HuH-7.5 (cell line): ENCODE data around the gene GHRHR.

Source experiments
- DNase-seq: peaks from one replicate; pipeline ENCODE4 v3.0.0; 2011; ENCODE audit warnings: low spot score

Gene GHRHR

GRCh38 chr7:30963842-30964241, at the start of gene GHRHR:
GHRHR (plus strand) TSS chr7:30963953; CDS start chr7:30964069, 116 bp downstream.
- DNase-seq = no peak

GRCh38 chr7:30914596-30914995, 49.2 kb upstream of the GHRHR start:
- no peak for DNase-seq

- no peak for DNase-seq
These were observed 48.6 kb upstream of the GHRHR start for GRCh38 chr7:30915005-30915601.

DNA sequence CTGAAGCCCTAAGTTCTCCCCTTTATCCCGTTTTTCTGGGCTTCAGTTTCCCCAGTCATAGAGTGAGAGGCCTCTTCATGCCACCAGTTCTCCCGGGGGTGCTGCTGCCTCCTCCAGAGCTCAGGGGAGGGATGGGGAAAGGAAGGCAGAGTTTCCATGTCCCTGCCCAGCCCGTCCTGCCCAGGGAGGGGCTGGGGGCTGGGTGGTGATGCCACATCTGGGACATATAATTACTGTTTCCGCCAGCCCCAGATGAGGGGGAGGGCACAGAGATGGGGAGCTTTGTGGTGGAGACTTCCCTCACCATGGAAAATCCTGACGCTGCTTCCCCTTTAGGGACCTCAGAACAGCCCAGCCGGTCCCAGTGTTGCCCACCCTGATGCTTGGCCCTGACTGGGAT, 48.0 kb upstream of the GHRHR start:
- DNase-seq = no peak

- DNase-seq = no peak
These were observed 47.5 kb upstream of the GHRHR start for GRCh38 chr7:30916255-30916654.

- no peak for DNase-seq
These were observed 47.0 kb upstream of the GHRHR start for GRCh38 chr7:30916767-30917166.

DNA sequence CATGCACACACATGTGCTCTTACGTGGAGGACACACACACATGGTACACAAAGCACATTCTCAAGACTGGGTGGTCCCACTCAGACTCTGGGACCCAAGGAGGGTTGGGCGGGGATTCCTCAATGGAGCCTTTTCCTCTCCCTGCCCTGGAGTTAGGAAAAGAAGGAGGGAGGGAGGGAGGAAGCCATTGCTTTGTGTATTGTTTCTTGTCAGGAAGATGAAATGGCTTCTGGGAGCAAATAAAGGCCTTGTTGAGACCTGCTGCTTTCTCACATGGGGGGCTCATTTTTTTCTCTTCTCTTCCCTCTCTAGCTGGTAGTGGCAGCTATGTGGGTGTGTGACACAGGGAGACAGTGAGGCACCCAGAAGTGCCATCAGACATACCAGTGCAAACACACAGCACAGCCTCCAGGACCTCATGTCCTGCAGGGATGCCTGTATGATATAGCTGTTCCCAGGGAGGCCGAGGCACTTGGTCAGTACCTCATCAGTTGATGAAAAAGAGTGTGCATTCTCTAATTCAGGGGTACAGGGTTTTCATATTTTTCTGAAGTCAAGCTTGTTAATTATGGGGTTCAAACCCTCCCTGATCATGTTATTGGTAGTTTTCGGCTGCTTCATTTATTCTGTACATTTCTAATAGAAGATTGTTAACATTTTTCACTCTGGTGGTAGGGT, 46.4 kb upstream of the GHRHR start:
- DNase-seq = no peak

DNA sequence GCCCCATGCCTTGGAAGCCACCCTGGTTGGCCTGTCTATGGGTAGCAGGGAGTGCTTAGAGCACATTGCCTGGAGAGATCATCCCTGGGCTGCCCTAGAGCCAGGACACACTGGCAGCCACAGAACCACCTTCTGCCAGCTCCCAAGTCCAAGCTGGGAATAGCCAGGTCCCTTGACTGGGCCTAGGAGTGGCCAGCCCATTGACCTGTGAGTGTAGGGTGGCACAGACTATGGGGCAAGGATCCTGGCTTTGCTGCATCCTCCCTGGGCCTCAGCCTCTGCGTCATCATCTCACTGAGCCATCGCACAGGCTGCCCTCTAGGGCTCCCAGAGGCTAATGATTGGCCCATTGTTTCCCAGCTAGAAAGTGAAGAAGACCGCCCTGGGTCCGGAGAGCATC, 45.1 kb upstream of the GHRHR start:
- no peak for DNase-seq

GRCh38 chr7:30920021-30920583, 43.7 kb upstream of the GHRHR start:
- no peak for DNase-seq

DNA sequence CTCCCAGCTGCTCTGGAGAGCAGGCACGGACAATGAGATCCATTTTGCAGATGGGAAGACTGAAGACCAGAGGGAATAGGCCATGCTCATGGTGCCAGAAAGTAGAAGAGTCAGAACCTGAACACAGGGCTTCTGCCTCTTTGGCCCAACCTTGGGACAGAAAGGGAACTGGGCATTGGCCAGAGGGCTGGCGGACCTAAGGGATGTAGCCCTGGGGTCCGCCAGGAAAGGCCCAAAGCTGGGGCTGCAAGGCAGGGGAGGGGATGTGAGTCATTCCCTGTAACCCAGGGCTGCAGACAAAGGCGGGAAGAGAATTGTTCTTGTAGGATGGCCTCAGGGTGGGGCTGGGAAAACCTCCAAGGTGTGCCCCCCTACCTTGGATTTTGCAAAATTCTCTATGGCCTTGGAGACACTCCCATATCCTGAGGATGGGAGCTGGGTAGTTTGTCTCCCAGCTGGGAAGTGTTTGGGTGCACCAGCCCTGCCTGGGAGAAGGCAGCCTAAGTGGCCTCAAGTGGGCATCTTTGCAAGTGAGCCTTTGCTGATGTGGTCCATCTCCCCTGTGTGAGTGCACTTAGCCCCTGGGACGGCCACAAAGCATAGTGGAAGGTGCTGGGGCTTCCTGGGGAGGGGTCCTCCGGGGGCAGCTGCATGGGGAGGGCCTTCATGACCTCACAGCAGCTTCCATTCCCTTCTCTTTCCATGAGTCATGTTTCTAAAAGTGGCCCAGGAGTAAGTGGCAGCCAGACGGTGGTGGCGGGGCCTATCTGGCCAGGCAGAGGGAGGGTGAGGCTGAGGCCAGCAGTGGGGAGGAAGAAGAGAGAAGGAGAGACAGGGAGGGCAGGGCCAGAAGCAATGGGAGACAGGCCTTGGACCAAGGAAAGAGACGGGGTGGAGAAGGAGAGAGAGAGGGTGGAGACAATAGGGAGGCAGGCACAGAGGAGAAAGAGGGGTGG, 42.9 kb upstream of the GHRHR start:
- no peak for DNase-seq

- DNase-seq = no peak
These were observed 42.0 kb upstream of the GHRHR start for GRCh38 chr7:30921540-30922401.

DNA sequence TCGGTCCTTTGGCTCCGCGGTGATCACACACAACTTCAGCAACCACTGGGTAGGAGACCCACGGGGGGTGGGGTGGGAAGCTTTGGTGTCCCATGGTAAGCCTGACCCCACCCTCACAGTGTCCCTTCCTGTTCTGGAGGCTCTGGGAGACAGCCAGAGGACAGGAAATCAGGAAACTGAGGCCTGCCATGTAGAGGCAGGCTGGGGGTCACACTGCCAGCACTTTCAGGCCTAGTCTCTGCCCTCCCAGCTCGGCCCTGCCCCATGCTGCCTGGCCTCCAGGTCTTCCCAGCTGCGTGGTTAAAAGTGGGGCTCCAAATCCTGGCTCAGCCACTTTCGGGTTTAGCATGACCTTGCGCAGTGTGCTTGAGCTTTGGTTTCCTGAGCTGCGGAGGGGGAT, 41.2 kb upstream of the GHRHR start:
- DNase-seq = no peak

DNA sequence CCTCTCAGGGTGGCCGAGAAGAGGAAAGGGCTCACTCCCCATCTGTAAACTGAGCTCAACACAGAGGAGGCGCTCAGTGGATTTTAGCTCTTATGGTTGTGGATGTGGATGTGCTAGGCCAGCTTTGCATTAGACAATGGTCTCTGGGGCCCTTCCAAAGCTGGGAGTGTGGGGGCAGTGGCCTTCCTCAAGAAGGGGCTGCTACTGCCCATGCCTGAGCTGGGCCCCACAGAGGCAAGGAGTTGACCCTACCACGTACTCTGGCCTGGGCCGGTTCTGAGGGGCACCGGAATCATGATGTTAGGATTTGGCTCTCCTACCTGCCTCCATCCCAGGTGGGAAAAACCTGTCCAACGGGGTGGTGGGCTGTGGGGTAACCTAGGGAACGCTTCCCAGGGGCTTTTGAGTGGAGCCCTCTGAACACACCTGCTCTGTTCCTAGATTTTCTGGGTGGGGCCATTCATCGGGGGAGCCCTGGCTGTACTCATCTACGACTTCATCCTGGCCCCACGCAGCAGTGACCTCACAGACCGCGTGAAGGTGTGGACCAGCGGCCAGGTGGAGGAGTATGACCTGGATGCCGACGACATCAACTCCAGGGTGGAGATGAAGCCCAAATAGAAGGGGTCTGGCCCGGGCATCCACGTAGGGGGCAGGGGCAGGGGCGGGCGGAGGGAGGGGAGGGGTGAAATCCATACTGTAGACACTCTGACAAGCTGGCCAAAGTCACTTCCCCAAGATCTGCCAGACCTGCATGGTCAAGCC, 40.6 kb upstream of the GHRHR start:
- no peak for DNase-seq

GRCh38 chr7:30923774-30924413, 39.9 kb upstream of the GHRHR start:
- no peak for DNase-seq

- peak; percentile 3 for DNase-seq
These were observed 39.1 kb upstream of the GHRHR start for GRCh38 chr7:30924624-30925023.

- DNase-seq = peak; percentile 2
These were observed 38.6 kb upstream of the GHRHR start for GRCh38 chr7:30925117-30925516.

DNA sequence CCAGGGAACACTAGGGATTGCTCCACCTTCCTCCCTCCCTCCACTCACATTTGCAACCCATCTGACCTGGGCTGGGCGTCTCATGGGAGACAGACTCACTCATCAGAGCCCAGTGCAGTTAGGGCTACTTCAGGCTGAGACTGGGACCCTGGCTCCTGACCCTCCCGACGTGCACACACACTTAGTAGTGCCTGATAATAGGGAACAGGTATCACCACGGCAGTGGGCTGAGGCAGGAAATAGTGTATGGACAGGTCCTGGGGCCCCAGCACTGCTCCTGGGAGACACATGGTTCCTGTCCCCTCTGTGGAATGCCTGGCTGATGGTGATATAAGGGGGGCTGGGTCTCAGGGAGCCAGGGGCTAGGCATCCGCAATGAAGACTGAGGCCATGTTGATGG, 37.8 kb upstream of the GHRHR start:
- DNase-seq = peak; percentile 5

DNA sequence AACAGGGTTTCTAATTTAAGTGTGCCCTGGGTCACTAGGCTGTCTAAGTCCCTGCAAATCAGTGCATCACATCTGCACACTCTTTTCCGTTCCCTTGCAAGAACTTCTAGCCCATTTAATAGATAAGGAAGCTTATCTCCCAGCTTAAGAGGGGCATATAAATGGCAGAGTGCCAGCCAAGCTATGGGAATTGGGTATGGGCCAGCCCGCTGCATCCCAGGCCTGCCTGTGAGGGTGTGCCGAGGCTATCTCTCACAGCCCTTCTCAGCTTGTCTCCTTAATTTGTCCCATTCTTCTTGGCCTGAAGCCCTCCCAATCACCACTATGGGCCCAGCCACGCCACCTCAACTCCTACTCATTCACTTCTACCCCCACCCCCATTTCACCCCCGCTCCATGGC, 37.4 kb upstream of the GHRHR start:
- no peak for DNase-seq

- peak; percentile 3 for DNase-seq
These were observed 36.7 kb upstream of the GHRHR start for GRCh38 chr7:30927040-30927439.

DNA sequence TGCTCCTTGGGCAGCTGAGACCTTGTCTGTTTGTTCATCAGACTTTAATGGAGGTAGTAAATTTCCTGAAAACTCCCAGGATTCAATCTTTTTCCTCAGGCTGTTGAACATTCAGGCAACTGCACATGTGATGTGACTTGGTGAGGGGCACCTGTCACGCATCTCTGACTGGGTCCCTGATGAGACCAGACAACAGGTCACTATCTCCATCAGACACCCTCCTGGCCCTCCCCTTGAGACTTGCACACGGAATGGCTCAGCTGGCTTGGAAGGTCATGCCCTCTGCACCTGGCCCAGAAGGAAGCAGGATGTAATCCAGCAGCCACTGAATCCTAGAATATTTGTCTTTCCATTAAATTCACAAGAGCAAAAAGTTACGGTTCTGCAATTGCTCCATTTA, 36.2 kb upstream of the GHRHR start:
- DNase-seq = peak; percentile 3
